Panc1 (cell line): Measurements from ENCODE around the gene AADAC. TPM values are rescaled to one million over a fixed set of nuclear protein-coding genes. Genes with fewer than 3 reads are reported as not detected.

ENCODE experiments used
- ATAC-seq: fragments of 200-7000 bp; cut with Tn5 transposase; 2 replicates; pipeline ENCODE4 v1.9.1; 2020; ENCODE audit warnings: mild to moderate bottlenecking, moderate library complexity
- BruUV-seq: library from RNA; stranded (reverse); fragments of 400-500 nt; replicated peaks from 2 replicates; lab custom pipeline; 2021; lab: Mats Ljungman, UMichigan
- CTCF ChIA-PET: fragments of 300-600 bp; sonication (Branson Sonifier 250); formaldehyde crosslinking; loops from one replicate; lab custom pipeline; 2022; ENCODE audit warnings: antibody characterized with exemption; lab: Charles Lee
- POLR2A ChIA-PET: fragments of 300-600 bp; sonication (Branson Sonifier 250); formaldehyde crosslinking; loops from one replicate; lab custom pipeline; 2022; ENCODE audit warnings: antibody characterized with exemption; lab: Charles Lee
- DNase-seq: peaks from one replicate; pipeline ENCODE4 v3.0.0-alpha.2; 2010; ENCODE audit warnings: low read depth, low spot score
- H3K27ac ChIP-seq: 2 replicates; pipeline ENCODE4 v1.5.1; 2011; ENCODE audit warnings: mild to moderate bottlenecking, low read length, inconsistent platforms
- H3K27me3 ChIP-seq: fragments of 200-500 bp; sonication (Bioruptor generic); 2 replicates; pipeline ENCODE4 v1.6.0; 2014; ENCODE audit warnings: low read length, inconsistent platforms; ENCODE audit not compliant: control insufficient read depth, insufficient read depth
- H3K36me3 ChIP-seq: fragments of 200-500 bp; sonication (Bioruptor generic); 2 replicates; pipeline ENCODE4 v1.5.1; 2014; ENCODE audit warnings: inconsistent platforms, mild to moderate bottlenecking, low read length, moderate library complexity; ENCODE audit not compliant: control insufficient read depth, insufficient read depth
- H3K4me1 ChIP-seq: 2 replicates; pipeline ENCODE4 v1.5.1; 2011; ENCODE audit warnings: inconsistent platforms, mild to moderate bottlenecking, low read length, moderate library complexity; ENCODE audit not compliant: control insufficient read depth, insufficient read depth
- H3K4me3 ChIP-seq, 2 experiments: 2 replicates each; pipeline ENCODE4 v1.5.1; 2011 to 2012; ENCODE audit warnings: low read depth in 2 of 2, low read length in 2 of 2, mild to moderate bottlenecking in 2 of 2, inconsistent platforms in 1 of 2, moderate library complexity in 1 of 2
- H3K9me3 ChIP-seq: fragments of 200-500 bp; sonication (Bioruptor generic); 2 replicates; pipeline ENCODE4 v1.5.1; 2014; ENCODE audit warnings: low read depth, mild to moderate bottlenecking, inconsistent platforms, low read length, moderate library complexity; ENCODE audit not compliant: control insufficient read depth, insufficient read depth
- POLR2AphosphoS5 ChIP-seq: IDR thresholded peaks from 2 replicates; pipeline ENCODE4 v1.6.1; 2012; ENCODE audit warnings: mild to moderate bottlenecking, low read depth, low read length, moderate library complexity
- SIN3A ChIP-seq: IDR thresholded peaks from 2 replicates; pipeline ENCODE4 v1.6.1; 2012; ENCODE audit warnings: low read depth, mild to moderate bottlenecking, low read length, moderate library complexity, borderline replicate concordance; ENCODE audit not compliant: insufficient read depth
- TCF7L2 ChIP-seq: IDR thresholded peaks from 2 replicates; pipeline ENCODE4 v1.6.1; 2011; ENCODE audit warnings: mild to moderate bottlenecking, low read depth, low read length, inconsistent platforms
- in situ Hi-C: cut with HindIII; loops from 2 replicates; pipeline ENCODE4 v1.10.0; 2016; ENCODE audit warnings: low sequenced_read_pairs, low pct_unique_long_range_greater_than_20kb
- intact Hi-C: fragments of 100-400 bp; cut with micrococcal nuclease; formaldehyde crosslinking; loops from one replicate; pipeline ENCODE4 v1.10.0; 2022; ENCODE audit not compliant: unreplicated experiment
- total RNA-seq: library from RNA; stranded (reverse); gene quantifications from one replicate; pipeline ENCODE4 v1.2.1, GENCODE V29; 2021; ENCODE audit not compliant: unreplicated experiment
- TF ChIP-seq, protein P1 (sequence below), 2 experiments: IDR thresholded peaks; 2 replicates each; pipeline ENCODE4 v1.6.1; 2011 to 2012; ENCODE audit warnings: low read depth in 2 of 2, control low read depth in 1 of 2, low read length in 1 of 2, mild to moderate bottlenecking in 1 of 2, moderate library complexity in 1 of 2; ENCODE audit not compliant: insufficient read depth in 1 of 2
- TF ChIP-seq, protein P2 (sequence below): fragments of 450-650 bp; IDR thresholded peaks from 2 replicates; pipeline ENCODE4 v1.5.1; 2017; ENCODE audit warnings: mild to moderate bottlenecking

Gene AADAC
- total RNA-seq, 1 experiment from 2014 or later: 0.26 TPM

GRCh38 chr3:151772825-151773480 is 41.0 kb upstream of the AADAC start:
- ChIA-PET POLR2A (interaction anchor here (0.7 kb wide), 1 partner anchor 10 kb away, joined by 5 read pairs; no protein-coding TSS in a partner anchor), CTCF (no interaction called here)
- in situ Hi-C loops: no loop called here
- H3K4me1 ChIP-seq: no peaks in the 10 kb centered on the region
- H3K9me3 ChIP-seq: no peaks in the 10 kb centered on the region
- intact Hi-C loops: no loop called here
- no peak overlapping the region for H3K27ac ChIP-seq
- ATAC-seq (no peak), DNase-seq (no peak)
- H3K27me3 ChIP-seq: no peaks in the 10 kb centered on the region
- no peak overlapping the region for H3K4me3 ChIP-seq
- H3K36me3 ChIP-seq: no peaks in the 10 kb centered on the region
- TF ChIP-seq, protein P1, sequence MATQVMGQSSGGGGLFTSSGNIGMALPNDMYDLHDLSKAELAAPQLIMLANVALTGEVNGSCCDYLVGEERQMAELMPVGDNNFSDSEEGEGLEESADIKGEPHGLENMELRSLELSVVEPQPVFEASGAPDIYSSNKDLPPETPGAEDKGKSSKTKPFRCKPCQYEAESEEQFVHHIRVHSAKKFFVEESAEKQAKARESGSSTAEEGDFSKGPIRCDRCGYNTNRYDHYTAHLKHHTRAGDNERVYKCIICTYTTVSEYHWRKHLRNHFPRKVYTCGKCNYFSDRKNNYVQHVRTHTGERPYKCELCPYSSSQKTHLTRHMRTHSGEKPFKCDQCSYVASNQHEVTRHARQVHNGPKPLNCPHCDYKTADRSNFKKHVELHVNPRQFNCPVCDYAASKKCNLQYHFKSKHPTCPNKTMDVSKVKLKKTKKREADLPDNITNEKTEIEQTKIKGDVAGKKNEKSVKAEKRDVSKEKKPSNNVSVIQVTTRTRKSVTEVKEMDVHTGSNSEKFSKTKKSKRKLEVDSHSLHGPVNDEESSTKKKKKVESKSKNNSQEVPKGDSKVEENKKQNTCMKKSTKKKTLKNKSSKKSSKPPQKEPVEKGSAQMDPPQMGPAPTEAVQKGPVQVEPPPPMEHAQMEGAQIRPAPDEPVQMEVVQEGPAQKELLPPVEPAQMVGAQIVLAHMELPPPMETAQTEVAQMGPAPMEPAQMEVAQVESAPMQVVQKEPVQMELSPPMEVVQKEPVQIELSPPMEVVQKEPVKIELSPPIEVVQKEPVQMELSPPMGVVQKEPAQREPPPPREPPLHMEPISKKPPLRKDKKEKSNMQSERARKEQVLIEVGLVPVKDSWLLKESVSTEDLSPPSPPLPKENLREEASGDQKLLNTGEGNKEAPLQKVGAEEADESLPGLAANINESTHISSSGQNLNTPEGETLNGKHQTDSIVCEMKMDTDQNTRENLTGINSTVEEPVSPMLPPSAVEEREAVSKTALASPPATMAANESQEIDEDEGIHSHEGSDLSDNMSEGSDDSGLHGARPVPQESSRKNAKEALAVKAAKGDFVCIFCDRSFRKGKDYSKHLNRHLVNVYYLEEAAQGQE (IDR thresholded peaks at IDR 0.05; ENCODE audit: insufficient read depth in 1 of 2, low read depth in 2 of 2, low read length in 1 of 2): no peak
- TF ChIP-seq POLR2AphosphoS5: no peak
- no peak for TF ChIP-seq TCF7L2
- TF ChIP-seq, protein P2, sequence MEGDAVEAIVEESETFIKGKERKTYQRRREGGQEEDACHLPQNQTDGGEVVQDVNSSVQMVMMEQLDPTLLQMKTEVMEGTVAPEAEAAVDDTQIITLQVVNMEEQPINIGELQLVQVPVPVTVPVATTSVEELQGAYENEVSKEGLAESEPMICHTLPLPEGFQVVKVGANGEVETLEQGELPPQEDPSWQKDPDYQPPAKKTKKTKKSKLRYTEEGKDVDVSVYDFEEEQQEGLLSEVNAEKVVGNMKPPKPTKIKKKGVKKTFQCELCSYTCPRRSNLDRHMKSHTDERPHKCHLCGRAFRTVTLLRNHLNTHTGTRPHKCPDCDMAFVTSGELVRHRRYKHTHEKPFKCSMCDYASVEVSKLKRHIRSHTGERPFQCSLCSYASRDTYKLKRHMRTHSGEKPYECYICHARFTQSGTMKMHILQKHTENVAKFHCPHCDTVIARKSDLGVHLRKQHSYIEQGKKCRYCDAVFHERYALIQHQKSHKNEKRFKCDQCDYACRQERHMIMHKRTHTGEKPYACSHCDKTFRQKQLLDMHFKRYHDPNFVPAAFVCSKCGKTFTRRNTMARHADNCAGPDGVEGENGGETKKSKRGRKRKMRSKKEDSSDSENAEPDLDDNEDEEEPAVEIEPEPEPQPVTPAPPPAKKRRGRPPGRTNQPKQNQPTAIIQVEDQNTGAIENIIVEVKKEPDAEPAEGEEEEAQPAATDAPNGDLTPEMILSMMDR: no peak
- no peak for TF ChIP-seq SIN3A
- BruUV-seq: no TSS peak

DNA sequence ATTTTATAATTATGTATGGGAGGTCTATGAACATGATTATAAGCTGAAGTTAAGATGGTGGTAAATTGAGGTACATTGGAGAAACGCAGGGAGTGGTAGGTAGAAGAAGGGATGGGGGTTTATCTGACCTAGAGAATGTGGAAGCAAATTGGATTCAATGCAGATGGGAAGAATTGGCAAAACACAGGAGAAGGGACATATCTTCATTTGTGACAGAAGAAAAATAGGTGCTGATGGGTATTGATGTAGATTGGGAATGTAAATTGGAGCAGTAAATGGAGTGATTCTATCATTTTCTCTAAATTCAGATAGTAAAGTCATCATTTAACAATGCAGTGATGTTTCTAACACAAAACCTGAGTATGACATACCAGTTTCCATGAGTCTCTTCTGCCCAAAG is 39.7 kb upstream of the AADAC start:
- Histone ChIP-seq H3K27me3 (no peaks in the 10 kb centered on the region), H3K27ac (no peak overlapping the region), H3K4me1 (no peaks in the 10 kb centered on the region), H3K36me3 (no peaks in the 10 kb centered on the region), H3K9me3 (no peaks in the 10 kb centered on the region), H3K4me3 (no peak overlapping the region)
- CTCF ChIA-PET: no interaction called here
- BruUV-seq: no TSS peak
- ATAC-seq (no peak), DNase-seq (no peak)
- TF ChIP-seq, protein P2: no peak
- TF ChIP-seq TCF7L2 (no peak), SIN3A (no peak), POLR2AphosphoS5 (no peak)
- TF ChIP-seq, protein P1 (IDR thresholded peaks at IDR 0.05; ENCODE audit: insufficient read depth in 1 of 2, low read depth in 2 of 2, low read length in 1 of 2): no peak
- in situ Hi-C loops (no loop called here), intact Hi-C loops (no loop called here)
- POLR2A ChIA-PET: no interaction called here
